HEK293 (cell line): ENCODE measurements around the gene SMOC1.

Experiments used
- CTCF ChIA-PET: fragments of 350-600 bp; formaldehyde crosslinking; extraction: SDS; loops from one replicate; lab custom pipeline; 2021; ENCODE audit warnings: antibody characterized with exemption; lab: Yijun Ruan, JAX
- POLR2A ChIA-PET: fragments of 300-600 bp; formaldehyde crosslinking; extraction: SDS; loops from one replicate; lab custom pipeline; 2020; ENCODE audit warnings: antibody characterized with exemption, inconsistent platforms; lab: Yijun Ruan, JAX
- H3K27ac ChIP-seq: fragments of 200-500 bp; sonication (Bioruptor generic); 2 replicates; pipeline ENCODE4 v1.5.1; 2014; ENCODE audit warnings: low read depth, low read length, control low read depth, inconsistent platforms; ENCODE audit errors: extremely low read depth
- H3K36me3 ChIP-seq, 2 experiments: fragments of 200-500 bp in 1 of 2; sonication (Bioruptor generic) in 1 of 2; 1 replicate in 1 of 2; 2 replicates in 1 of 2; pipeline ENCODE4 v1.5.1; 2014 to 2017; ENCODE audit warnings: inconsistent platforms in 2 of 2, low read length in 2 of 2; ENCODE audit not compliant: control insufficient read depth in 2 of 2, insufficient read depth in 1 of 2
- H3K4me1 ChIP-seq: fragments of 200-500 bp; sonication (Bioruptor generic); 2 replicates; pipeline ENCODE4 v1.5.1; 2014; ENCODE audit warnings: mild to moderate bottlenecking, low read length, inconsistent platforms; ENCODE audit not compliant: control insufficient read depth, insufficient read depth
- H3K4me3 ChIP-seq: 2 replicates; pipeline ENCODE4 v1.5.1; 2011; ENCODE audit warnings: low read depth, mild to moderate bottlenecking, control low read depth, low read length, moderate library complexity
- H3K9me3 ChIP-seq: fragments of 200-500 bp; sonication (Bioruptor generic); 2 replicates; pipeline ENCODE4 v1.5.1; 2014; ENCODE audit warnings: low read depth, low read length, inconsistent platforms; ENCODE audit not compliant: control insufficient read depth, insufficient read depth
- AEBP2 ChIP-seq: fragments of 450-650 bp; formaldehyde crosslinking; IDR thresholded peaks from 2 replicates; pipeline ENCODE4 v1.5.1; 2016; ENCODE audit warnings: missing biosample characterization, missing genetic modification characterization, borderline replicate concordance
- KLF16 ChIP-seq: fragments of 450-650 bp; formaldehyde crosslinking; IDR thresholded peaks from 2 replicates; pipeline ENCODE4 v1.5.1; 2017; ENCODE audit warnings: missing biosample characterization, missing genetic modification characterization
- SALL2 ChIP-seq: fragments of 450-650 bp; formaldehyde crosslinking; IDR thresholded peaks from 2 replicates; pipeline ENCODE4 v1.5.0; 2017; ENCODE audit warnings: missing biosample characterization, mild to moderate bottlenecking, missing genetic modification characterization, borderline replicate concordance
- ZBTB48 ChIP-seq: fragments of 450-650 bp; formaldehyde crosslinking; IDR thresholded peaks from 2 replicates; pipeline ENCODE4 v1.5.1; 2016; ENCODE audit warnings: missing biosample characterization, missing genetic modification characterization
- ZBTB8A ChIP-seq: fragments of 450-650 bp; formaldehyde crosslinking; IDR thresholded peaks from 2 replicates; pipeline ENCODE4 v1.5.1; 2016; ENCODE audit warnings: missing biosample characterization, missing genetic modification characterization
- ZNF112 ChIP-seq: fragments of 450-650 bp; formaldehyde crosslinking; IDR thresholded peaks from 2 replicates; pipeline ENCODE4 v1.5.0; 2017; ENCODE audit warnings: missing biosample characterization, missing genetic modification characterization
- ZNF16 ChIP-seq: fragments of 450-650 bp; formaldehyde crosslinking; IDR thresholded peaks from 2 replicates; pipeline ENCODE4 v1.5.1; 2016; ENCODE audit warnings: low read depth, missing biosample characterization, missing genetic modification characterization
- ZNF248 ChIP-seq: fragments of 450-650 bp; formaldehyde crosslinking; IDR thresholded peaks from 2 replicates; pipeline ENCODE4 v1.5.1; 2017; ENCODE audit warnings: missing biosample characterization, missing genetic modification characterization
- ZNF274 ChIP-seq, 2 experiments: fragments of 200-500 bp in 1 of 2; fragments of 450-650 bp in 1 of 2; sonication (Bioruptor generic) in 1 of 2; formaldehyde crosslinking in 1 of 2; IDR thresholded peaks; 2 replicates each; pipeline versions ENCODE4 v1.5.1 to v1.6.1; 2014 to 2016; ENCODE audit warnings: borderline replicate concordance in 1 of 2, inconsistent platforms in 1 of 2, low read length in 1 of 2, missing biosample characterization in 1 of 2, missing genetic modification characterization in 1 of 2
- ZNF280C ChIP-seq: fragments of 450-650 bp; formaldehyde crosslinking; IDR thresholded peaks from 2 replicates; pipeline ENCODE4 v1.5.1; 2016; ENCODE audit warnings: missing biosample characterization, missing genetic modification characterization
- ZNF362 ChIP-seq: fragments of 450-650 bp; formaldehyde crosslinking; IDR thresholded peaks from 2 replicates; pipeline ENCODE4 v1.5.1; 2016; ENCODE audit warnings: missing biosample characterization, missing genetic modification characterization
- ZNF501 ChIP-seq: fragments of 450-650 bp; formaldehyde crosslinking; IDR thresholded peaks from 2 replicates; pipeline ENCODE4 v1.5.1; 2016; ENCODE audit warnings: missing biosample characterization, missing genetic modification characterization
- ZNF510 ChIP-seq: fragments of 450-650 bp; formaldehyde crosslinking; IDR thresholded peaks from 2 replicates; pipeline ENCODE4 v1.5.1; 2018; ENCODE audit warnings: mild to moderate bottlenecking, missing genetic modification characterization, missing biosample characterization; ENCODE audit not compliant: insufficient replicate concordance
- ZNF529 ChIP-seq: fragments of 450-650 bp; formaldehyde crosslinking; IDR thresholded peaks from 2 replicates; pipeline ENCODE4 v1.5.1; 2017; ENCODE audit warnings: missing genetic modification characterization, missing biosample characterization; ENCODE audit not compliant: insufficient replicate concordance
- ZNF530 ChIP-seq: fragments of 450-650 bp; formaldehyde crosslinking; IDR thresholded peaks from 2 replicates; pipeline ENCODE4 v1.5.1; 2016; ENCODE audit warnings: low read depth, missing biosample characterization, missing genetic modification characterization
- ZNF561 ChIP-seq: fragments of 450-650 bp; IDR thresholded peaks from 2 replicates; pipeline ENCODE4 v1.5.1; 2018; ENCODE audit warnings: missing biosample characterization, missing genetic modification characterization, borderline replicate concordance
- ZNF610 ChIP-seq: fragments of 450-650 bp; formaldehyde crosslinking; IDR thresholded peaks from 2 replicates; pipeline ENCODE4 v1.5.1; 2016; ENCODE audit warnings: missing biosample characterization, missing genetic modification characterization, borderline replicate concordance
- ZNF677 ChIP-seq: fragments of 450-650 bp; IDR thresholded peaks from 2 replicates; pipeline ENCODE4 v1.5.0; 2018; ENCODE audit warnings: missing biosample characterization, mild to moderate bottlenecking, missing genetic modification characterization, moderate library complexity
- ZNF777 ChIP-seq: fragments of 450-650 bp; formaldehyde crosslinking; IDR thresholded peaks from 2 replicates; pipeline ENCODE4 v1.5.1; 2017; ENCODE audit warnings: missing biosample characterization, missing genetic modification characterization, borderline replicate concordance
- ZNF785 ChIP-seq: fragments of 450-650 bp; formaldehyde crosslinking; IDR thresholded peaks from 2 replicates; pipeline ENCODE4 v1.5.1; 2016; ENCODE audit warnings: missing biosample characterization, missing genetic modification characterization
- ZNF791 ChIP-seq: fragments of 450-650 bp; formaldehyde crosslinking; IDR thresholded peaks from 2 replicates; pipeline ENCODE4 v1.5.1; 2016; ENCODE audit warnings: missing biosample characterization, missing genetic modification characterization
- ZNF837 ChIP-seq: fragments of 450-650 bp; formaldehyde crosslinking; IDR thresholded peaks from 2 replicates; pipeline ENCODE4 v1.5.1; 2016; ENCODE audit warnings: missing biosample characterization, missing genetic modification characterization
- TF ChIP-seq, protein P1 (sequence below): fragments of 450-650 bp; formaldehyde crosslinking; optimal IDR thresholded peaks from 2 replicates; pipeline ENCODE3; 2016; ENCODE audit warnings: missing biosample characterization, mild to moderate bottlenecking, missing genetic modification characterization
- TF ChIP-seq, protein P2 (sequence below): fragments of 450-650 bp; formaldehyde crosslinking; IDR thresholded peaks from 2 replicates; pipeline ENCODE4 v1.5.1; 2016; ENCODE audit warnings: missing biosample characterization, missing genetic modification characterization
- TF ChIP-seq, protein P3 (sequence below): fragments of 450-650 bp; formaldehyde crosslinking; IDR thresholded peaks from 2 replicates; pipeline ENCODE4 v1.5.1; 2016; ENCODE audit warnings: missing biosample characterization, missing genetic modification characterization

Gene SMOC1

GRCh38 chr14:69963966-69964365 is 84.8 kb downstream of the SMOC1 start:
- Histone ChIP-seq H3K4me3 (no peak overlapping the region), H3K36me3 (no peaks in the 10 kb centered on the region; a peak in 1 of 3 replicates), H3K4me1 (no peaks in the 10 kb centered on the region), H3K9me3 (no peaks in the 10 kb centered on the region), H3K27ac (no peak overlapping the region)
- ChIA-PET POLR2A (no interaction called here), CTCF (no interaction called here)
- TF ChIP-seq, protein P1, sequence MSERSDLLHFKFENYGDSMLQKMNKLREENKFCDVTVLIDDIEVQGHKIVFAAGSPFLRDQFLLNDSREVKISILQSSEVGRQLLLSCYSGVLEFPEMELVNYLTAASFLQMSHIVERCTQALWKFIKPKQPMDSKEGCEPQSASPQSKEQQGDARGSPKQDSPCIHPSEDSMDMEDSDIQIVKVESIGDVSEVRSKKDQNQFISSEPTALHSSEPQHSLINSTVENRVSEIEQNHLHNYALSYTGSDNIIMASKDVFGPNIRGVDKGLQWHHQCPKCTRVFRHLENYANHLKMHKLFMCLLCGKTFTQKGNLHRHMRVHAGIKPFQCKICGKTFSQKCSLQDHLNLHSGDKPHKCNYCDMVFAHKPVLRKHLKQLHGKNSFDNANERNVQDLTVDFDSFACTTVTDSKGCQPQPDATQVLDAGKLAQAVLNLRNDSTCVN (tag by site-specific recombination): no peak
- no peak for TF ChIP-seq ZNF785 (tag by site-specific recombination)
- TF ChIP-seq KLF16 (tag by site-specific recombination): no peak
- no peak for TF ChIP-seq ZNF837
- TF ChIP-seq, protein P2, sequence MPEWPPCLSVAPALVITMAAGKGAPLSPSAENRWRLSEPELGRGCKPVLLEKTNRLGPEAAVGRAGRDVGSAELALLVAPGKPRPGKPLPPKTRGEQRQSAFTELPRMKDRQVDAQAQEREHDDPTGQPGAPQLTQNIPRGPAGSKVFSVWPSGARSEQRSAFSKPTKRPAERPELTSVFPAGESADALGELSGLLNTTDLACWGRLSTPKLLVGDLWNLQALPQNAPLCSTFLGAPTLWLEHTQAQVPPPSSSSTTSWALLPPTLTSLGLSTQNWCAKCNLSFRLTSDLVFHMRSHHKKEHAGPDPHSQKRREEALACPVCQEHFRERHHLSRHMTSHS (tag by site-specific recombination): no peak

DNA sequence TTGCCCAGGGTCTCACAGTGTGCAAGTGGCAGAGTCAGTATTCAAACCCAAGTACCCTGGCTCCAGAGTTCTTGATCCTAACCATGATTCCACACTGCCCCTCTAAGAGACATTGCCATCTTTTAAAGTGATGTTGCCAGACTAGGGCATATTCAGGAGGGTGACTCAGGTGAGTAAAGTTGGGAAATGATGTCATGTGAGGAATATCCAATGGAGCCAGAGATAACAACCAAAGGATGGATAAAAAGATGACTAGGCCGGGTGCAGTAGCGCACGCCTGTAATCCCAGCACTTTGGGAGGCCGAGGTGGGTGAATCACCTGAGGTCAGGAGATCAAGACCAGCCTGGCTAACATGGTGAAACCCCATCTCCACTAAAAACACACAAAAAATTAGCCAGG is 85.6 kb downstream of the SMOC1 start:
- no peak overlapping the region for H3K27ac ChIP-seq
- TF ChIP-seq ZBTB48 (tag by site-specific recombination): no peak
- TF ChIP-seq ZNF529 (tag by site-specific recombination): no peak
- no peak for TF ChIP-seq ZNF248
- no peak for TF ChIP-seq ZNF610 (tag by site-specific recombination)
- TF ChIP-seq ZNF677 (tag by site-specific recombination): no peak
- no peak for TF ChIP-seq ZNF362 (tag by site-specific recombination)
- no peak for TF ChIP-seq ZNF777 (tag by site-specific recombination)
- no peak for TF ChIP-seq ZNF530 (tag by site-specific recombination)
- no peak for TF ChIP-seq ZNF501 (tag by site-specific recombination)
- TF ChIP-seq ZBTB8A (tag by site-specific recombination): no peak
- no peak for TF ChIP-seq ZNF274 (IDR thresholded peaks at IDR 0.05; ENCODE audit: low read length)
- TF ChIP-seq ZNF274 (tag by site-specific recombination; IDR thresholded peaks at IDR 0.05; ENCODE audit: borderline replicate concordance): no peak
- TF ChIP-seq ZNF561 (tag by site-specific recombination): no peak
- no peak for TF ChIP-seq ZNF112
- no peak for TF ChIP-seq AEBP2 (tag by site-specific recombination)
- TF ChIP-seq, protein P3, sequence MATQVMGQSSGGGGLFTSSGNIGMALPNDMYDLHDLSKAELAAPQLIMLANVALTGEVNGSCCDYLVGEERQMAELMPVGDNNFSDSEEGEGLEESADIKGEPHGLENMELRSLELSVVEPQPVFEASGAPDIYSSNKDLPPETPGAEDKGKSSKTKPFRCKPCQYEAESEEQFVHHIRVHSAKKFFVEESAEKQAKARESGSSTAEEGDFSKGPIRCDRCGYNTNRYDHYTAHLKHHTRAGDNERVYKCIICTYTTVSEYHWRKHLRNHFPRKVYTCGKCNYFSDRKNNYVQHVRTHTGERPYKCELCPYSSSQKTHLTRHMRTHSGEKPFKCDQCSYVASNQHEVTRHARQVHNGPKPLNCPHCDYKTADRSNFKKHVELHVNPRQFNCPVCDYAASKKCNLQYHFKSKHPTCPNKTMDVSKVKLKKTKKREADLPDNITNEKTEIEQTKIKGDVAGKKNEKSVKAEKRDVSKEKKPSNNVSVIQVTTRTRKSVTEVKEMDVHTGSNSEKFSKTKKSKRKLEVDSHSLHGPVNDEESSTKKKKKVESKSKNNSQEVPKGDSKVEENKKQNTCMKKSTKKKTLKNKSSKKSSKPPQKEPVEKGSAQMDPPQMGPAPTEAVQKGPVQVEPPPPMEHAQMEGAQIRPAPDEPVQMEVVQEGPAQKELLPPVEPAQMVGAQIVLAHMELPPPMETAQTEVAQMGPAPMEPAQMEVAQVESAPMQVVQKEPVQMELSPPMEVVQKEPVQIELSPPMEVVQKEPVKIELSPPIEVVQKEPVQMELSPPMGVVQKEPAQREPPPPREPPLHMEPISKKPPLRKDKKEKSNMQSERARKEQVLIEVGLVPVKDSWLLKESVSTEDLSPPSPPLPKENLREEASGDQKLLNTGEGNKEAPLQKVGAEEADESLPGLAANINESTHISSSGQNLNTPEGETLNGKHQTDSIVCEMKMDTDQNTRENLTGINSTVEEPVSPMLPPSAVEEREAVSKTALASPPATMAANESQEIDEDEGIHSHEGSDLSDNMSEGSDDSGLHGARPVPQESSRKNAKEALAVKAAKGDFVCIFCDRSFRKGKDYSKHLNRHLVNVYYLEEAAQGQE (tag by site-specific recombination): no peak
- no peak for TF ChIP-seq SALL2 (tag by site-specific recombination)
- TF ChIP-seq ZNF16 (tag by site-specific recombination): no peak
- no peak for TF ChIP-seq ZNF280C (tag by site-specific recombination)
- TF ChIP-seq ZNF510 (tag by site-specific recombination): no peak
- TF ChIP-seq ZNF791: no peak
- CTCF ChIA-PET: no interaction called here

More for the DNA sequence above, 85.6 kb downstream of the SMOC1 start:
- Histone ChIP-seq H3K9me3 (no peaks in the 10 kb centered on the region), H3K4me1 (no peaks in the 10 kb centered on the region), H3K36me3 (no peaks in the 10 kb centered on the region; a peak in 1 of 3 replicates), H3K4me3 (no peak overlapping the region)
- POLR2A ChIA-PET: no interaction called here
